GM18505 (cell line): ENCODE measurements around the gene TMEM208.

Experiments
- ATAC-seq: cut with Tn5 transposase; IDR thresholded peaks from one replicate; pipeline ENCODE4 v1.9.1; 2021; ENCODE audit not compliant: unreplicated experiment
- POLR2A ChIP-seq: IDR thresholded peaks from 4 replicates; pipeline ENCODE4 v1.6.1; 2011; ENCODE audit warnings: borderline replicate concordance; ENCODE audit not compliant: insufficient read depth, insufficient read length; ENCODE audit errors: extremely low read depth

The TMEM208 gene

DNA sequence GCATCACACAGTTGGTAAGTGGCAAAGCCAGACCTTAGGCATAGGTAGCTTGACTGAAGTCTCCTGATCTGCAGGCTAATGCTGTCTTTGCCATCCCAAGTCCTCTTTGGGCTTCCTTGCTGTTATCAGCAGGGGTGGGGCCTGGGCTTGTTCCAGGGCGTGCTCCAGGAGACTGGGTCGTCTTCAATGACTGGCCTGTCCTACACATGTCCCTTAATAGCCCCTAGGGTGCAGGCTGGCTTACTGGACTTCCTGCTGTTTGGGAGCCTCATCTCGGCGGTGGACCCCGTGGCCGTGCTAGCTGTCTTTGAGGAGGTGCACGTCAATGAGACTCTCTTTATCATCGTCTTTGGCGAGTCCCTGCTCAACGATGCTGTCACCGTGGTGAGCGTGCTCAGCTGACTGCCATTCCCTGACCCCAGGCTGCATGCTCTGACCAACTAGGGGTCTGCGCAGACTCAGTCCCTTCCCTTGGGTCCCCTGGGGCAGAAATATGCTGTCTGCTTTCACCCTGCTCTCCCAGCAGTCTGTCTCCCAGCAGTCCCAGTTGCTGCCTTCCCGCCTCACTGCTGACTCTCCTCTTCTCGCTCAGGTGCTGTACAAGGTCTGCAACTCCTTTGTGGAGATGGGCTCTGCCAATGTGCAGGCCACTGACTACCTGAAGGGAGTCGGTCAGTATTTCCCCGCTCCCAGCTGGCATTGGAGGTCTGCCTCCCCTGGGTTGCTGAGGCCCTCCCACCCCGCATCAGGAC, 28.0 kb downstream of the TMEM208 start:
- TF ChIP-seq POLR2A, result no peak
- ATAC-seq, result no peak

- TF ChIP-seq POLR2A, result no peak
- no peak for ATAC-seq
Measured at GRCh38 chr16:67255553-67256221, 28.8 kb downstream of the TMEM208 start.

- TF ChIP-seq POLR2A, result no peak
- ATAC-seq, result no peak
Measured at GRCh38 chr16:67256701-67257230, 29.8 kb downstream of the TMEM208 start.

DNA sequence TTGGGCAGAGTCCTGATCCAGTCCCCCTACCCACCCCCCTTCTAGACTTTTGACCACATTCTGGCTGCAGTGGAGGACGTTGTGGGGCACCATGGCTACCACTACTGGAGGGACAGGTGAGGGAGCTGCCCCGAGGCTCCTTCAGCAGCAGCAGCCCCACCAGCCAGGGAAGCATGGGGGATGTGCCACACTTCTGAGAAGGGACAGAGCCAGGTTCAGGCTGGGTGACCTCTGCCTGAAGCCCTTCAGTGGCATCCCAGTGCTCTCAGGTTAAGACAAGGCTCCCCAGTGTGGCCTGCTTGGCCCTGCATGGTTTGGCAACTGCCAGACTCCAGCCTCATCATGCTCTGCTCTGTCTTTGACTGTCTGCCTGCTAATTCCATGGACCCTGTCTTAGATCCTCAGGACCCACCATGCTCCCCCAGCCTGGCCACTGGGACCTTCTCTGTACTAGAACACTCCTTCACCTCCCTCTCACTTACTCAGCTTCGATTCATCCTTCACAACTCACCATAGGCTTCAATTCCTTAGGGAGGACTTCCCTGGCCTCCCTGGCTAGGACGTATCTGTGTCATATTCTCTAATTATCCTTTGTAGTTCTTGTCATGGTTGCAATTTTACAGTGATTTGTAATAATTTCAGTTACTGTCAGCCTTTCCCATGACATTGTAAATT, 30.7 kb downstream of the TMEM208 start:
- TF ChIP-seq POLR2A, result no peak
- ATAC-seq, result no peak

- ATAC-seq, result no peak
- no peak for TF ChIP-seq POLR2A
Measured at GRCh38 chr16:67258161-67258835, 31.4 kb downstream of the TMEM208 start.

GRCh38 chr16:67259705-67260104, 32.8 kb downstream of the TMEM208 start:
- ATAC-seq, result no peak
- TF ChIP-seq POLR2A, result no peak

GRCh38 chr16:67260426-67261063, 33.6 kb downstream of the TMEM208 start:
- peak; percentile 41 for ATAC-seq
- no peak for TF ChIP-seq POLR2A

DNA sequence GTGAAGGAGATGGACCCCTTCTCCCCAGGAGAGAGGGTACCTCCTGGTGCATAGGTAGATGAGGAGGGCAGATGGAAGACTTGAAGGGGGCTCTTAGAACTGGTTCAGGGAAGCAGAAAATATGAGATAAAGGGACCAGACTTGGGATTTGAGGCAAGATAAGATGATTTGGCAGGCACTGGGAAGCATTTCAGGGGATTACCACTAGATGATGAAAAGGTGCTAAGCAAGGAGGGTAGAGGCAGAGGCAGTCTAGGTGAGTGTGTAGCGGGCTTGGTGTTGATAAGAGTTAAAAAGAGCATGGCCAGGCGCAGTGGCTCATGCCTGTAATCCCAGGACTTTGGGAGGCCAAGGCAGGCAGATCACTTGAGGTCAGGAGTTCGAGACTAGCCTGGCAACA, 36.3 kb downstream of the TMEM208 start:
- no peak for ATAC-seq
- no peak for TF ChIP-seq POLR2A

GRCh38 chr16:67264277-67264676, 37.3 kb downstream of the TMEM208 start:
- TF ChIP-seq POLR2A, result no peak
- ATAC-seq, result no peak

DNA sequence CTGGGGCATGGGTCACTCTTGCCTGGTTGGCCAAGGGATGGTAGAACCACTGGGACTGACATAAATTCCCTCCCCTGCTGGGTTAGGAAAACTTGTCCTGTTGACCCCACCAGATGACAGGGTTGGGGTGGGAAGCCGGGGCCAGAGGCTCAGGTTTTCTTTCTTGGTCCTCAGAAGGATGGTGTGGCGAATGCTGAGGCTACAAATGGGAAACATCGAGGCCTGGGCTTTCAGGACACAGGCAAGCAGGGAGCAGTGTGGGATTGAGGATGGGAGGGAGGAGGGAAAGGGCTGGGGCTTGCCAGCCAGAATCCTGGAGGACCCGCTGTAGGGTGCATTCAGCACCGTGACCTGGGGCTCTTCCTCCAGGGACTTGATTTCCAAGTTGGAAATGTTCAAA, 37.9 kb downstream of the TMEM208 start:
- TF ChIP-seq POLR2A, result no peak
- no peak for ATAC-seq

DNA sequence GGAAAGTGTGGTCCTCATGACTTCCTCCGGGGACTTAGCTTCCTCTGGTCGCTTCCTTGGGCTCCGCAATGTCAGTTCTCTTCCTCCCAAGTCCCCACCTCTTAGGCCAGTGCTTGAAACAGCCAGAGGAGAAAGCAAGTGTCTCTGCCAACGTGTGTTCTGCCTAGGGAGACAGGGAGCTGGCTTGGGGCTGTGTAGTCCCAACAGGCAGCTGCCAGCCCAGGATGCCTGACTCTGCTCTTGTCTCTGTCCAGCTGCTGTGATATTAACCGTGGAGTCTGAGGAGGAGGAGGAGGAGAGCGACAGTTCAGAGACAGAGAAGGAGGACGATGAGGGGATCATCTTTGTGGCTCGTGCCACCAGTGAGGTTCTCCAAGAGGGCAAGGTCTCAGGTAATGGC, 38.9 kb downstream of the TMEM208 start:
- no peak for ATAC-seq
- TF ChIP-seq POLR2A, result no peak

DNA sequence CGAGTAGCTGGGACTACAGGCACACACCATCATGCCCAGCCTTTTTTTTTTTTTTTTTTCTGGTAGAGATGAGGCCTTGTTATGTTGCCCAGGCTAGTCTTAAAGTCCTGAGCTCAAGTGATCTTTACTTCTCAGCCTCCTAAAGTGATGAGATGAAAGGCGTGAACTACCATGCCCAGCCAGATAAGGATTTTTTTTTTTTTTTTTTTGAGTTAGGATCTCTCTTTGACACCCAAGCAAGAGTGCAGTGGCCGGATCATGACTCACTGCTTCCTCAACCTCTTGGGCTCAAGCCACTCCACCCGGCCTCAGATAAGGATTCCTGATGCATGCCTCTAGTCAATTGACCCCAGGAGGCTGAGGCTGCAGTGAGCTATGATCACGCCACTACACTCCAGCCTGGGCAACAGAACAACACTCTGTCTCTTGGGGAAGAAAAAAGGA, 41.2 kb downstream of the TMEM208 start:
- ATAC-seq, result no peak
- TF ChIP-seq POLR2A, result no peak

- no peak for TF ChIP-seq POLR2A
- no peak for ATAC-seq
Measured at GRCh38 chr16:67269766-67270165, 42.8 kb downstream of the TMEM208 start.

DNA sequence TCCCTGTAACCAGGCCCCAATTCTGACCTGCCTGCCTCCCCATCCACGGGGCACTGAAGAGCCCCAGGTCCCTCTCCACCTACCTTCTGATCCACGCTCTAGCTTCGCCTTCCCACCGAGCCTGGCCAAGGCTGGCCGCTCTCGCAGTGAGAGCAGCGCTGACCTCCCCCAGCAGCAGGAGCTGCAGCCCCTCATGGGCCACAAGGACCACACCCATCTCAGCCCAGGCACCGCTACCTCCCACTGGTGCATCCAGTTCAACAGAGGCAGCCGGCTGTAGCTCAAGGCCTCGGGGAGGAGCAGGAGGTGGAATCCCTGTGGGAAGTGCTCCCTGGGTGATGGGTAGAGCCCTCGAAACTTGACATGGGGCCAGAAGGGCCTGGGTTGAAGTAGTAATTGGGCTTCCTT, 44.0 kb downstream of the TMEM208 start:
- no peak for ATAC-seq

More for the DNA sequence above, 44.0 kb downstream of the TMEM208 start:
- TF ChIP-seq POLR2A, result no peak
